HepG2 (cell line): ENCODE results near the gene TSC1. TPM values are rescaled to one million over a fixed set of nuclear protein-coding genes. Genes with fewer than 3 reads are reported as not detected.

Experiments used
- ATAC-seq: fragments of 200-7000 bp; cut with Tn5 transposase; 3 replicates; pipeline ENCODE4 v1.9.1; 2020; ENCODE audit warnings: mild to moderate bottlenecking, moderate library complexity
- BruUV-seq: library from RNA; stranded (reverse); fragments of 400-500 nt; replicated peaks from 2 replicates; lab custom pipeline; 2021; lab: Mats Ljungman, UMichigan
- CTCF ChIA-PET: fragments of 300-600 bp; formaldehyde crosslinking; extraction: SDS; loops from one replicate; lab custom pipeline; 2021; ENCODE audit warnings: low total read pairs, inconsistent platforms, low intra/inter-chr PET ratio; lab: Yijun Ruan, JAX
- POLR2A ChIA-PET: fragments of 350-600 bp; sonication (Branson Sonifier 250); formaldehyde crosslinking; loops from one replicate; lab custom pipeline; 2020; ENCODE audit warnings: antibody characterized with exemption, inconsistent platforms; lab: Yijun Ruan, JAX
- DNase-seq: peaks from one replicate; pipeline ENCODE4 v3.0.0-alpha.2; 2015; ENCODE audit warnings: low spot score
- FAIRE-seq: peaks from 3 replicates; lab custom pipeline; 2011; peaks lifted over from hg19 to GRCh38; lab: Jason Lieb, UNC
- H2AFZ ChIP-seq: one replicate; pipeline ENCODE4 v1.6.1; 2011; ENCODE audit warnings: low read length, inconsistent platforms
- H3K27ac ChIP-seq: fragments of 300-600 bp; 3 replicates; pipeline ENCODE4 v1.8.0; 2011; ENCODE audit warnings: mixed run types, mild to moderate bottlenecking, mixed read lengths, low read length, inconsistent platforms; ENCODE audit not compliant: insufficient read depth; ENCODE audit errors: extremely low read length
- H3K27me3 ChIP-seq, 2 experiments: fragments of 200-600 bp in 1 of 2; 2 replicates in 1 of 2; 3 replicates in 1 of 2; pipeline versions ENCODE4 v1.6.0 to v1.8.0; 2011; ENCODE audit warnings: low read length in 2 of 2, mild to moderate bottlenecking in 2 of 2, moderate library complexity in 2 of 2, inconsistent platforms in 1 of 2; ENCODE audit not compliant: insufficient read depth in 2 of 2, control insufficient read depth in 1 of 2
- H3K36me3 ChIP-seq, 2 experiments: fragments of 200-600 bp in 1 of 2; replicated peaks in 1 of 2; 2 replicates in 1 of 2; 3 replicates in 1 of 2; pipeline versions ENCODE4 v1.5.1 to v1.8.0; 2011; ENCODE audit warnings: low read length in 2 of 2, inconsistent platforms in 1 of 2; ENCODE audit not compliant: insufficient read depth in 2 of 2, control insufficient read depth in 1 of 2
- H3K4me1 ChIP-seq: 2 replicates; pipeline ENCODE4 v1.5.1; 2012; ENCODE audit warnings: low read length, inconsistent platforms; ENCODE audit not compliant: insufficient read depth
- H3K4me2 ChIP-seq: 2 replicates; pipeline ENCODE4 v1.6.0; 2011; ENCODE audit warnings: low read depth, low read length, inconsistent platforms
- H3K4me3 ChIP-seq, 3 experiments: fragments of 200-600 bp in 1 of 3; sonication (generic), shearing (Covaris generic) in 1 of 3; replicated peaks in 1 of 3; 2 replicates each; pipeline ENCODE4 v1.5.1; 2011 to 2016; ENCODE audit warnings: low read length in 3 of 3, inconsistent platforms in 2 of 3, low read depth in 2 of 3, mild to moderate bottlenecking in 2 of 3, control low read depth in 1 of 3, mixed read lengths in 1 of 3; ENCODE audit not compliant: insufficient read depth in 1 of 3
- H3K79me2 ChIP-seq: one replicate; pipeline ENCODE4 v1.6.1; 2011; ENCODE audit warnings: low read length, inconsistent platforms; ENCODE audit not compliant: insufficient read depth
- H3K9ac ChIP-seq: 2 replicates; pipeline ENCODE4 v1.6.0; 2011; ENCODE audit warnings: mild to moderate bottlenecking, low read depth, low read length, inconsistent platforms; ENCODE audit not compliant: insufficient read depth
- H3K9me3 ChIP-seq: 2 replicates; pipeline ENCODE4 v1.5.1; 2012; ENCODE audit warnings: mild to moderate bottlenecking, low read length
- H4K20me1 ChIP-seq: 2 replicates; pipeline ENCODE4 v1.6.0; 2011; ENCODE audit warnings: inconsistent platforms, mild to moderate bottlenecking, low read length, moderate library complexity; ENCODE audit not compliant: insufficient read depth
- DNMT1 ChIP-seq: sonication (generic); formaldehyde crosslinking; IDR thresholded peaks from 2 replicates; pipeline ENCODE4 v1.5.1; 2020; ENCODE audit warnings: mild to moderate bottlenecking, missing genetic modification reagents
- FIP1L1 ChIP-seq: fragments of 200-400 bp; formaldehyde crosslinking; IDR thresholded peaks from 2 replicates; pipeline ENCODE4 v1.6.1; 2018; ENCODE audit warnings: low read depth, mild to moderate bottlenecking, low read length, moderate library complexity, borderline replicate concordance; ENCODE audit not compliant: insufficient read depth
- IKZF4 ChIP-seq: sonication (generic); formaldehyde crosslinking; IDR thresholded peaks from 2 replicates; pipeline ENCODE4 v1.5.1; 2020; ENCODE audit warnings: borderline replicate concordance, mild to moderate bottlenecking, low read depth, missing genetic modification reagents; ENCODE audit errors: not compliant biosample characterization
- MAFG ChIP-seq: sonication (generic); formaldehyde crosslinking; IDR thresholded peaks from 2 replicates; pipeline ENCODE4 v1.5.1; 2020; ENCODE audit warnings: mild to moderate bottlenecking, missing genetic modification reagents
- MEF2D ChIP-seq: sonication (generic); formaldehyde crosslinking; IDR thresholded peaks from 2 replicates; pipeline ENCODE4 v1.5.1; 2020; ENCODE audit warnings: mild to moderate bottlenecking, missing genetic modification reagents
- RFX3 ChIP-seq: IDR thresholded peaks from 2 replicates; pipeline ENCODE4 v1.6.1; 2016; ENCODE audit warnings: missing biosample characterization, missing genetic modification reagents
- SRSF1 ChIP-seq: fragments of 200-400 bp; formaldehyde crosslinking; optimal IDR thresholded peaks from 2 replicates; pipeline ENCODE3; 2017; ENCODE audit warnings: mild to moderate bottlenecking, low read depth, low read length, moderate library complexity
- TIGD3 ChIP-seq: sonication (generic); formaldehyde crosslinking; IDR thresholded peaks from 2 replicates; pipeline ENCODE4 v1.5.1; 2020; ENCODE audit warnings: mild to moderate bottlenecking, missing genetic modification reagents, borderline replicate concordance
- ZNF296 ChIP-seq: sonication (generic); formaldehyde crosslinking; conservative IDR thresholded peaks from 2 replicates; pipeline ENCODE4 v1.5.0; 2020; ENCODE audit warnings: mild to moderate bottlenecking, missing genetic modification reagents
- ZNF318 ChIP-seq: sonication (generic); formaldehyde crosslinking; IDR thresholded peaks from 2 replicates; pipeline ENCODE4 v1.4.0; 2020; ENCODE audit warnings: mild to moderate bottlenecking, missing genetic modification reagents
- ZNF382 ChIP-seq: sonication (generic); formaldehyde crosslinking; IDR thresholded peaks from 2 replicates; pipeline ENCODE4 v1.5.0; 2020; ENCODE audit warnings: missing genetic modification reagents, mild to moderate bottlenecking, borderline replicate concordance
- ZNF564 ChIP-seq: sonication (generic); formaldehyde crosslinking; IDR thresholded peaks from 2 replicates; pipeline ENCODE4 v1.8.1; 2023; ENCODE audit warnings: mild to moderate bottlenecking, missing genetic modification reagents
- ZNF597 ChIP-seq: sonication (generic); formaldehyde crosslinking; IDR thresholded peaks from 2 replicates; pipeline ENCODE4 v1.5.0; 2020; ENCODE audit warnings: missing genetic modification reagents
- ZNF607 ChIP-seq: sonication (generic); formaldehyde crosslinking; IDR thresholded peaks from 2 replicates; pipeline ENCODE4 v1.5.1; 2020; ENCODE audit warnings: missing genetic modification reagents, mild to moderate bottlenecking, borderline replicate concordance
- ZNF773 ChIP-seq: sonication (generic); formaldehyde crosslinking; IDR thresholded peaks from 2 replicates; pipeline ENCODE4 v1.4.0; 2020; ENCODE audit warnings: missing genetic modification reagents, borderline replicate concordance
- WGBS: methylation state at CpG from one replicate; pipeline ENCODE4 v1.1.6; 2017; ENCODE audit warnings: low lambda C conversion rate; 5-methylcytosine and 5-hydroxymethylcytosine counted together
- in situ Hi-C: cut with HindIII; loops from 2 replicates; pipeline ENCODE4 v1.10.0; 2017; ENCODE audit warnings: low pct_unique_long_range_greater_than_20kb; ENCODE audit not compliant: extremely low pct_ligation_motif_present
- intact Hi-C: fragments of 100-400 bp; cut with micrococcal nuclease; formaldehyde crosslinking; loops from one replicate; pipeline ENCODE4 v1.10.0; 2022; ENCODE audit not compliant: unreplicated experiment
- polyA plus RNA-seq, 8 experiments: library from polyadenylated mRNA; depleted of rRNA in 3 of 8; stranded (reverse) in 7 of 8; unstranded in 1 of 8; fragments of >200 nt; fragmentation: Illumina TruSeq in 4 of 8; extraction: Trizol in 4 of 8; gene quantifications; 2 replicates each; pipeline versions ENCODE4 v1.2.1 to v1.2.3, GENCODE V29; 2011 to 2016; ENCODE audit warnings: low read depth in 4 of 8, missing spikeins in 1 of 8, mixed read lengths in 1 of 8; ENCODE audit not compliant: insufficient read depth in 1 of 8
- total RNA-seq, 5 experiments: library from RNA; depleted of rRNA; stranded (reverse); fragments of >200 nt; fragmentation: Illumina TruSeq; extraction: Trizol; gene quantifications; 2 replicates each; pipeline ENCODE4 v1.2.3, GENCODE V29; 2016; ENCODE audit warnings: low read depth in 1 of 5

TSC1 gene
- total and polyA plus RNA-seq, 2 of the 13 experiments (the other 11 are each of a cell fraction or from before 2014, with no cell fraction given): 31.6 to 66.1 TPM

GRCh38 chr9:132912131-132912530 is 32.3 kb downstream of the TSC1 start:
- WGBS: 96% methylated on average over 4 of the region's 4 CpGs
- TF ChIP-seq FIP1L1: no peak
- no peak for TF ChIP-seq ZNF773 (CRISPR knock-in tag)
- TF ChIP-seq ZNF607 (CRISPR knock-in tag): no peak
- TF ChIP-seq TIGD3 (CRISPR knock-in tag): no peak
- TF ChIP-seq ZNF318 (CRISPR knock-in tag): no peak
- TF ChIP-seq ZNF597: no peak
- TF ChIP-seq ZNF564: no peak
- no peak for TF ChIP-seq SRSF1
- TF ChIP-seq ZNF382 (CRISPR knock-in tag): no peak
- TF ChIP-seq ZNF296 (CRISPR knock-in tag): no peak
- no peak for TF ChIP-seq MAFG (CRISPR knock-in tag)
- TF ChIP-seq DNMT1 (CRISPR knock-in tag): no peak
- TF ChIP-seq RFX3 (CRISPR knock-in tag): no peak
- TF ChIP-seq MEF2D (CRISPR knock-in tag): no peak
- TF ChIP-seq IKZF4 (CRISPR knock-in tag): no peak

More at GRCh38 chr9:132912131-132912530, 32.3 kb downstream of the TSC1 start:
- BruUV-seq: no TSS peak
- Histone ChIP-seq H3K27me3 (no peaks in the 10 kb centered on the region), H3K9me3 (no peaks in the 10 kb centered on the region), H3K4me2 (no peak overlapping the region), H3K4me1 (no peaks in the 10 kb centered on the region), H4K20me1 (0 out of 2 replicates have a peak, but pooled peaks cover 4% of the 10 kb centered on the region), H2AFZ (no peak overlapping the region), H3K4me3 (no peak overlapping the region), H3K9ac (no peak overlapping the region), H3K27ac (no peak overlapping the region), H3K79me2 (no peaks in the 10 kb centered on the region), H3K36me3 (peaks cover 12 to 52% of the 10 kb centered on the region in 2 experiments)
- ChIA-PET CTCF (no interaction called here), POLR2A (no interaction called here)
- in situ Hi-C loops: no loop called here
- FAIRE-seq: no peak
- ATAC-seq: no peak
- intact Hi-C loops: no loop called here
- no peak for DNase-seq
